Sigmoid colon (tissue), 4 donors: Measurements from ENCODE around the gene NSFL1C.

Source experiments
- POLR2AphosphoS5 ChIP-seq, 4 donors: sonication (generic); formaldehyde crosslinking; IDR thresholded peaks; one replicate each; pipeline ENCODE4 v1.6.1; 2017; ENCODE audit warnings: antibody characterized with exemption in 4 of 4
- TF ChIP-seq, protein P1 (sequence below), 4 experiments: fragments of 450-650 bp in 3 of 4; fragments of 200-600 bp in 1 of 4; IDR thresholded peaks; one replicate each; pipeline ENCODE4 v1.5.1; 2016 to 2019; ENCODE audit warnings: antibody characterized with exemption in 4 of 4, mild to moderate bottlenecking in 3 of 4, moderate library complexity in 2 of 4

DNA sequence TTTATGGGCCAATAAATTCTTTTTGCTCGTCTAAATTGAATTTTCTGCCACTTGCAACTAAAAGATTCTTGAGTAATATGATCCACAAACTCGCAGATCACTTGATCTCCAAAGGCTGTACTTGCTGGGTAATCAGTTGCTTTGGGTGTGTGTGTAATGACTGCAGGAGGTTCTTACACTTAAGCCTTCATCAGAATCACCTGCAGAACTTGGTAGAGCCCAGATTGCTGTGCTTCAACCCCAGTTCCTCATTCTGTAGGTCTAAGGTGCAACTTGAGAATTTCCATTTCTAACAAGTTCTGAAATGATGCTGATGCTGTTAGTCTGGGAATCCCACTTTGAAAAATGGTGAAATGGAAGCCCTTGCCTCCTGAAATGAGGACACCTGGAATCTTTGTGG lies 60.8 kb downstream of the NSFL1C start:
- TF ChIP-seq, protein P1, sequence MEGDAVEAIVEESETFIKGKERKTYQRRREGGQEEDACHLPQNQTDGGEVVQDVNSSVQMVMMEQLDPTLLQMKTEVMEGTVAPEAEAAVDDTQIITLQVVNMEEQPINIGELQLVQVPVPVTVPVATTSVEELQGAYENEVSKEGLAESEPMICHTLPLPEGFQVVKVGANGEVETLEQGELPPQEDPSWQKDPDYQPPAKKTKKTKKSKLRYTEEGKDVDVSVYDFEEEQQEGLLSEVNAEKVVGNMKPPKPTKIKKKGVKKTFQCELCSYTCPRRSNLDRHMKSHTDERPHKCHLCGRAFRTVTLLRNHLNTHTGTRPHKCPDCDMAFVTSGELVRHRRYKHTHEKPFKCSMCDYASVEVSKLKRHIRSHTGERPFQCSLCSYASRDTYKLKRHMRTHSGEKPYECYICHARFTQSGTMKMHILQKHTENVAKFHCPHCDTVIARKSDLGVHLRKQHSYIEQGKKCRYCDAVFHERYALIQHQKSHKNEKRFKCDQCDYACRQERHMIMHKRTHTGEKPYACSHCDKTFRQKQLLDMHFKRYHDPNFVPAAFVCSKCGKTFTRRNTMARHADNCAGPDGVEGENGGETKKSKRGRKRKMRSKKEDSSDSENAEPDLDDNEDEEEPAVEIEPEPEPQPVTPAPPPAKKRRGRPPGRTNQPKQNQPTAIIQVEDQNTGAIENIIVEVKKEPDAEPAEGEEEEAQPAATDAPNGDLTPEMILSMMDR (IDR thresholded peaks at IDR 0.05): no peak
- TF ChIP-seq POLR2AphosphoS5 (IDR thresholded peaks at IDR 0.05): no peak
